GM18517 (cell line): ENCODE measurements around the gene TRAFD1.

ENCODE experiments used
- ATAC-seq: cut with Tn5 transposase; IDR thresholded peaks from one replicate; pipeline ENCODE4 v1.9.1; 2021; ENCODE audit warnings: mild to moderate bottlenecking, moderate library complexity; ENCODE audit not compliant: unreplicated experiment

TRAFD1 gene

GRCh38 chr12:112198120-112198733, 72.9 kb downstream of the TRAFD1 start:
- ATAC-seq, result no peak

- no peak for ATAC-seq
These were observed 73.8 kb downstream of the TRAFD1 start for GRCh38 chr12:112199136-112199535.
